Thyroid gland (tissue), 4 donors: ENCODE results near the gene AKR1A1. TPM values are rescaled to one million over a fixed set of nuclear protein-coding genes. Genes with fewer than 3 reads are reported as not detected.

Experiments
- DNase-seq, 2 donors: peaks; one replicate each; pipeline ENCODE4 v3.0.0-alpha.2; 2019
- H3K27ac ChIP-seq, 3 donors: fragments of 200-600 bp; sonication (generic); 1 replicate in 2 of 3; 2 replicates in 1 of 3; pipeline ENCODE4 v1.5.1; 2016 to 2019; ENCODE audit warnings: mild to moderate bottlenecking in 1 of 3, moderate library complexity in 1 of 3
- H3K27me3 ChIP-seq: fragments of 200-600 bp; sonication (generic); one replicate; pipeline ENCODE4 v1.5.1; 2019
- H3K36me3 ChIP-seq, 2 donors: fragments of 200-600 bp; sonication (generic); one replicate each; pipeline ENCODE4 v1.5.1; 2016 to 2019
- H3K4me1 ChIP-seq, 2 donors: fragments of 200-600 bp; sonication (generic); one replicate each; pipeline ENCODE4 v1.5.1; 2017 to 2019
- H3K4me3 ChIP-seq, 3 donors: fragments of 200-600 bp; sonication (generic); replicated peaks in 1 of 3; 1 replicate in 2 of 3; 2 replicates in 1 of 3; pipeline ENCODE4 v1.5.1; 2016; ENCODE audit warnings: mild to moderate bottlenecking in 1 of 3
- H3K9me3 ChIP-seq: fragments of 200-600 bp; sonication (generic); one replicate; pipeline ENCODE4 v1.5.1; 2017
- POLR2A ChIP-seq, 2 donors: fragments of 450-650 bp; IDR thresholded peaks; one replicate each; pipeline ENCODE4 v1.6.1; 2017; ENCODE audit warnings: antibody characterized with exemption in 2 of 2, mild to moderate bottlenecking in 2 of 2, moderate library complexity in 1 of 2
- WGBS, 2 donors: methylation state at CpG; one replicate each; pipeline ENCODE4 v1.1.5; 2017; 5-methylcytosine and 5-hydroxymethylcytosine counted together
- intact Hi-C: fragments of 100-400 bp; cut with DNase I; formaldehyde crosslinking; loops from one replicate; pipeline ENCODE4 v1.15.1; 2023
- total RNA-seq, 4 donors: library from RNA; depleted of rRNA; stranded (reverse); fragments of >200 nt; gene quantifications; one replicate each; pipeline ENCODE4 v1.2.3, GENCODE V29; 2016
- TF ChIP-seq, protein P1 (sequence below), 6 experiments: fragments of 200-600 bp in 3 of 6; fragments of 450-650 bp in 3 of 6; sonication (generic) in 3 of 6; IDR thresholded peaks; one replicate each; pipeline ENCODE4 v1.5.1; 2016 to 2019; ENCODE audit warnings: antibody characterized with exemption in 6 of 6, mild to moderate bottlenecking in 2 of 6, inconsistent platforms in 1 of 6, moderate library complexity in 1 of 6

Gene AKR1A1
- total RNA-seq, 4 donors from 2014 or later: 67.5 to 143 (median 127) TPM

DNA sequence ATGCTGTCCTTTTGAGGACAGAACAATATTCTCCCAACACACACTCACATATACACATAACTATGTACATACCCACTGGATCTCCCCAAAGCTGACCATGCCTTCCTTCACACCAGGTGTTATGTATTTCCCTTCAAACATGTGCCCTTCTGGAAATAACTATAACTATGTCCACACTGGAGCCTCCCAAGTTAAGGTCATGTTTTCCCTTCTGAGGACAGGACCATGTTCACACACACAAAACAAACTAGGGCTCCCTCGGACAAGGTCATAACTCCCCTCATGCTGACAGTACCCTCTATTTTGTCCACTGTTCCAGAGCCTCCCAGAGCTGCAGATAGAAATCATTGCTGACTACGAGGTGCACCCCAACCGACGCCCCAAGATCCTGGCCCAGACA, 42.7 kb upstream of the AKR1A1 start:
- DNase-seq: no peak
- Histone ChIP-seq H3K4me1 (no peaks in the 10 kb centered on the region), H3K27me3 (no peaks in the 10 kb centered on the region), H3K36me3 (peaks cover 26 to 36% of the 10 kb centered on the region in 2 donors), H3K4me3 (no peak overlapping the region), H3K27ac (no peak overlapping the region), H3K9me3 (no peaks in the 10 kb centered on the region)
- intact Hi-C loops: no loop called here
- 95 to 99% methylated on average over 4 of the region's 4 CpGs for WGBS, 2 donors
- TF ChIP-seq, protein P1, sequence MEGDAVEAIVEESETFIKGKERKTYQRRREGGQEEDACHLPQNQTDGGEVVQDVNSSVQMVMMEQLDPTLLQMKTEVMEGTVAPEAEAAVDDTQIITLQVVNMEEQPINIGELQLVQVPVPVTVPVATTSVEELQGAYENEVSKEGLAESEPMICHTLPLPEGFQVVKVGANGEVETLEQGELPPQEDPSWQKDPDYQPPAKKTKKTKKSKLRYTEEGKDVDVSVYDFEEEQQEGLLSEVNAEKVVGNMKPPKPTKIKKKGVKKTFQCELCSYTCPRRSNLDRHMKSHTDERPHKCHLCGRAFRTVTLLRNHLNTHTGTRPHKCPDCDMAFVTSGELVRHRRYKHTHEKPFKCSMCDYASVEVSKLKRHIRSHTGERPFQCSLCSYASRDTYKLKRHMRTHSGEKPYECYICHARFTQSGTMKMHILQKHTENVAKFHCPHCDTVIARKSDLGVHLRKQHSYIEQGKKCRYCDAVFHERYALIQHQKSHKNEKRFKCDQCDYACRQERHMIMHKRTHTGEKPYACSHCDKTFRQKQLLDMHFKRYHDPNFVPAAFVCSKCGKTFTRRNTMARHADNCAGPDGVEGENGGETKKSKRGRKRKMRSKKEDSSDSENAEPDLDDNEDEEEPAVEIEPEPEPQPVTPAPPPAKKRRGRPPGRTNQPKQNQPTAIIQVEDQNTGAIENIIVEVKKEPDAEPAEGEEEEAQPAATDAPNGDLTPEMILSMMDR (IDR thresholded peaks at IDR 0.05): no peak
- no peak for TF ChIP-seq POLR2A (IDR thresholded peaks at IDR 0.05)

DNA sequence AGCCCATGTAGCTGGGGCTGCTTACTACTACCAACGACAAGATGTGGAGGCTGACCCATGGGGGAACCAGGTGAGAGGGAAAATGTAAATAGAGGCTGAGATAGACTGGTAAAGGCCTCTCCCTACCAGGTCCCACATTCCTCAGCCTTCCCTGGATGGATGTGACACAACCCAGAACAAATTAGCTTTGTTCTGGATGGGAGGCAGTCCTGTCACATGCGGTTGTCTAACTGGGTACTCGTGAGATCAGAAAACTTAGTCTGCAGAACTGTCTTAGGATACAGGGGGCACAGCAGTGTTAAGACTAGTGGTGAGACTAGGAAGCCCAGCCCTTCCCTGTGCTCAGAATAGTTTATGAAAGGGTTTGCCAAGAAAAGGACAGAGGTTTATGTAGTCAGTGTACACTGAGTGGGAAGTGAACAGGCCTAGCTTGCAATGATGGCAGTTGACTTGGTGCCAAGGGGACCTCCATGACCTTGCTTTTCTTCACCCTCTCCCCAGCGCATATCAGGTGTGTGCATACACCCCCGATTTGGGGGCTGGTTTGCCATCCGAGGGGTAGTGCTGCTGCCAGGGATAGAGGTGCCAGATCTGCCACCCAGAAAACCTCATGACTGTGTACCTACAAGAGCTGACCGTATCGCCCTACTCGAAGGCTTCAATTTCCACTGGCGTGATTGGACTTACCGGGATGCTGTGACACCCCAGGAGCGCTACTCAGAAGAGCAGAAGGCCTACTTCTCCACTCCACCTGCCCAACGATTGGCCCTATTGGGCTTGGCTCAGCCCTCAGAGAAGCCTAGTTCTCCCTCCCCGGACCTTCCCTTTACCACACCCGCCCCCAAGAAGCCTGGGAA, 42.1 kb upstream of the AKR1A1 start:
- Histone ChIP-seq H3K4me1 (no peaks in the 10 kb centered on the region), H3K36me3 (peaks cover 31 to 42% of the 10 kb centered on the region in 2 donors), H3K4me3 (no peak overlapping the region), H3K27ac (no peak overlapping the region), H3K27me3 (no peaks in the 10 kb centered on the region), H3K9me3 (no peaks in the 10 kb centered on the region)
- intact Hi-C loops: no loop called here
- 76 to 85% methylated on average over 13 to 15 of the region's 15 CpGs for WGBS, 2 donors
- peak in 1 of 2 donors; percentile 16 for DNase-seq
- TF ChIP-seq, protein P1 (IDR thresholded peaks at IDR 0.05): peak in 2 of 6 experiments; percentile 7 to 24
- no peak for TF ChIP-seq POLR2A (IDR thresholded peaks at IDR 0.05)

DNA sequence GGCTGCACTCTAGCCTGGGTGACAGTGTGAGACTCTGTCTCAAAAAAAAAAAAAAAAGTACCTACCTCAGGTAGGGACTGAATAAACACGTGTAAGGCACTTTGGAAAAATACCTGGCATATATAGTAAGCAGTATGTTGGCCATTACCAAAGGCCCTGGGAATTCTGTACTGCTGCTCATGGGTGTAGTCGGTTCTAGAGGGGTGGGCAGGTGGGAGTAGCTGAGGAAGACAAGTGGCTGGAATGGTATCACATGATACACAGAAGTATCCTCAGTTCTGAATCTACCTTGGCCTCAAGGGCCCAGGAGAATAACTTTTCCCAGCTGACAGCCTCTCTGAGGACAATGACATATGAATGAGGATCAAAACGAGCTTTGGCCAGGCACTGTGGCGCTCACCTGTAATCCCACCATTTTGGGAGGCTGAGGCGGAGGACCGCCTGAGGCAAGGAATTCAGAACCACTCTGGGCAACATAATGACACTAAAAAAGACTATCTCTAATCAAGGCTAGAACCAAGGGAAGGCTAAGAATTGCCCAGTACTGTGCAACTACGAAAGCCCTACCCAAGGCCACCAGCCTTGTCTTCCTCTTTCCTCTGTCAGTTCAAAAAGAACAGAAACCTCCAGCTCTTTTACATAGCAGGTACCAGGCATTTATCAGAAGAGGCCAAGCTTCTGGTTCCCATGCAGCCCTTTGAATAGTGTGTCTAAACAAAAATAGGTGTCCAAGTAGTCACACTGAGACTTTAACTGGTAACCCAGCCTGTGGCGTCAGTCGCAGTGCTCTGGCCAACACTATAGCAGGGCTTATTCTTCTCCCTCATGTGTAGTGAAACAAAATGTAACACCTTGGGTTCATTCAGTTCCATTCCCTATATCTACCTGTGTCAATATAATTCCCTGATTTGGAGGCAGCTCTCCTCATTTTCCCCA, 40.3 kb upstream of the AKR1A1 start:
- intact Hi-C loops: loop anchor here (5.0 kb wide), 1 partner anchor 57 kb away; no protein-coding TSS in a partner anchor
- no peak for TF ChIP-seq POLR2A (IDR thresholded peaks at IDR 0.05)
- TF ChIP-seq, protein P1 (IDR thresholded peaks at IDR 0.05): no peak
- WGBS, 2 donors: 57 to 64% methylated on average over 9 of the region's 9 CpGs
- DNase-seq: no peak
- H3K9me3 ChIP-seq: no peaks in the 10 kb centered on the region
- no peak overlapping the region for H3K4me3 ChIP-seq
- no peaks in the 10 kb centered on the region for H3K27me3 ChIP-seq
- peaks cover 0 to 13% of the 10 kb centered on the region in 2 donors for H3K4me1 ChIP-seq
- peaks cover 46 to 59% of the 10 kb centered on the region in 2 donors for H3K36me3 ChIP-seq
- no peak overlapping the region for H3K27ac ChIP-seq

DNA sequence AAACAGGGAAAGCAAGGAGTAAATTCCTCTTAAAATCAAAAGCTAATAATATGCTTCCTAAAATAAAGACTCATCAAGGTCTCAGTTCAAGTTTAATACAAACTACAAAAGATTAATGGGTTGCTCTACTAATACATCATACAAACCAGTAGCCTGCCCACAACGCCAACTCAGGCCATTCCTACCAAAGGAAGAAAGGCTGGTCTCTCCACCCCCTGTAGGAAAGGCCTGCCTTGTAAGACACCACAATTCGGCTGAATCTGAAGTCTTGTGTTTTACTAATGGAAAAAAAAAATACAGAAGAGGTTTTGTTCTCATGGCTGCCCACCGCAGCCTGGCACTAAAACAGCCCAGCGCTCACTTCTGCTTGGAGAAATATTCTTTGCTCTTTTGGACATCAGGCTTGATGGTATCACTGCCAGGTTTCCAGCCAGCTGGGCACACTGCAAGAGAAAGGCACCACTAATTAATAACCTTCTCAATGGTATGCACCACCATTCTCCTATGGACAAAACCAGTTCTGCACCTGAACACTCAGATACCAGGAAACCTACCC, 39.6 kb upstream of the AKR1A1 start:
- Histone ChIP-seq H3K9me3 (no peaks in the 10 kb centered on the region), H3K4me1 (peaks cover 0 to 14% of the 10 kb centered on the region in 2 donors), H3K4me3 (no peak overlapping the region), H3K27me3 (no peaks in the 10 kb centered on the region), H3K27ac (no peak overlapping the region), H3K36me3 (peaks cover 54 to 65% of the 10 kb centered on the region in 2 donors)
- intact Hi-C loops: loop anchor here (5.0 kb wide), 1 partner anchor 56 kb away; no protein-coding TSS in a partner anchor
- TF ChIP-seq POLR2A (IDR thresholded peaks at IDR 0.05): no peak
- TF ChIP-seq, protein P1 (IDR thresholded peaks at IDR 0.05): no peak
- no peak for DNase-seq
- 93 to 94% methylated on average over 4 of the region's 4 CpGs for WGBS, 2 donors
